ENCODE results near the gene CNOT4. TPM values are rescaled to one million over a fixed set of nuclear protein-coding genes. Genes with fewer than 3 reads are reported as not detected.

Gene CNOT4, protein sequence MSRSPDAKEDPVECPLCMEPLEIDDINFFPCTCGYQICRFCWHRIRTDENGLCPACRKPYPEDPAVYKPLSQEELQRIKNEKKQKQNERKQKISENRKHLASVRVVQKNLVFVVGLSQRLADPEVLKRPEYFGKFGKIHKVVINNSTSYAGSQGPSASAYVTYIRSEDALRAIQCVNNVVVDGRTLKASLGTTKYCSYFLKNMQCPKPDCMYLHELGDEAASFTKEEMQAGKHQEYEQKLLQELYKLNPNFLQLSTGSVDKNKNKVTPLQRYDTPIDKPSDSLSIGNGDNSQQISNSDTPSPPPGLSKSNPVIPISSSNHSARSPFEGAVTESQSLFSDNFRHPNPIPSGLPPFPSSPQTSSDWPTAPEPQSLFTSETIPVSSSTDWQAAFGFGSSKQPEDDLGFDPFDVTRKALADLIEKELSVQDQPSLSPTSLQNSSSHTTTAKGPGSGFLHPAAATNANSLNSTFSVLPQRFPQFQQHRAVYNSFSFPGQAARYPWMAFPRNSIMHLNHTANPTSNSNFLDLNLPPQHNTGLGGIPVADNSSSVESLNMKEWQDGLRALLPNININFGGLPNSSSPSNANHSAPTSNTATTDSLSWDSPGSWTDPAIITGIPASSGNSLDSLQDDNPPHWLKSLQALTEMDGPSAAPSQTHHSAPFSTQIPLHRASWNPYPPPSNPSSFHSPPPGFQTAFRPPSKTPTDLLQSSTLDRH
- total RNA-seq: 10 to 100 TPM; 40.6 to 47.1 (median 40.7) TPM
- 29.7 TPM for total RNA-seq (2013)

GRCh38 chr7:135509839-135510591 lies at the start of gene CNOT4:
Gene CNOT4 (minus strand): TSS chr7:135510102. CDS start chr7:135438331, 71,771 bp downstream.
- DNase-seq: peak; percentile 87 to 98
- TF ChIP-seq CTCF (IDR thresholded peaks at IDR 0.05): no peak
- Mint-ChIP-seq H3K9me3 (no peaks in the 10 kb centered on the region), H3K27me3 (ENCODE audit: low read depth in 2 of 2) (no peaks in the 10 kb centered on the region), H3K27ac (no peak within 1 kb of the TSS), H3K36me3 (no peaks in the 10 kb centered on the region), H3K4me3 (no peak within 1 kb of the TSS), H3K4me1 (peaks cover 6 to 8% of the 10 kb centered on the region in 2 donors)
- intact Hi-C loops (cut with micrococcal nuclease): loop anchor here (1.0 to 5.0 kb wide), 4 partner anchors 47 to 470 kb away; partner anchors contain the start of genes NUP205, STMP1 and WDR91
- H3K27me3 ChIP-seq (ENCODE audit: control insufficient read depth, insufficient read depth, low read length): no peaks in the 10 kb centered on the region
- peak; percentile 91 to 98 (median 94) for ATAC-seq
- H3K4me3 ChIP-seq (ENCODE audit: low read length): peak within 1 kb of the TSS; percentile 88
- H3K9me3 ChIP-seq (ENCODE audit: control insufficient read depth, insufficient read depth, low read length): no peaks in the 10 kb centered on the region
- peaks cover 2% of the 10 kb centered on the region for H3K36me3 ChIP-seq (ENCODE audit: control insufficient read depth, insufficient read depth, low read length)
- peaks cover 12% of the 10 kb centered on the region for H3K4me1 ChIP-seq (ENCODE audit: control insufficient read depth, insufficient read depth, low read length)
- WGBS (ENCODE audit: insufficient coverage): under 1% methylated on average over 55 of the region's 55 CpGs
- H3K27ac ChIP-seq (ENCODE audit: low read length): peak within 1 kb of the TSS; percentile 95

GRCh38 chr7:135558881-135559280 lies 49.0 kb upstream of the CNOT4 start:
- DNase-seq (no peak), ATAC-seq (no peak)
- H3K36me3 Mint-ChIP-seq: no peaks in the 10 kb centered on the region
- H3K4me1 ChIP-seq (ENCODE audit: control insufficient read depth, insufficient read depth, low read length): peaks cover 7% of the 10 kb centered on the region
- no peaks in the 10 kb centered on the region for H3K36me3 ChIP-seq (ENCODE audit: control insufficient read depth, insufficient read depth, low read length)
- H3K27me3 ChIP-seq (ENCODE audit: control insufficient read depth, insufficient read depth, low read length): no peaks in the 10 kb centered on the region
- no peaks in the 10 kb centered on the region for H3K9me3 ChIP-seq (ENCODE audit: control insufficient read depth, insufficient read depth, low read length)
- WGBS (ENCODE audit: insufficient coverage): 52% methylated on average over 4 of the region's 5 CpGs
- no peaks in the 10 kb centered on the region for H3K9me3 Mint-ChIP-seq
- H3K4me1 Mint-ChIP-seq: peaks cover 0 to 24% of the 10 kb centered on the region in 2 donors
- H3K27ac ChIP-seq (ENCODE audit: low read length): peak overlapping the region; percentile 98
- intact Hi-C loops (cut with micrococcal nuclease): loop anchor here (1.0 to 10.0 kb wide), 3 partner anchors 103 to 278 kb away; partner anchors contain the start of gene STMP1
- TF ChIP-seq CTCF (IDR thresholded peaks at IDR 0.05): no peak
- peak overlapping the region; percentile 82 for H3K4me3 ChIP-seq (ENCODE audit: low read length)
- no peak overlapping the region for H3K4me3 Mint-ChIP-seq
- H3K27me3 Mint-ChIP-seq (ENCODE audit: low read depth in 2 of 2): no peaks in the 10 kb centered on the region
- H3K27ac Mint-ChIP-seq: no peak overlapping the region

DNA sequence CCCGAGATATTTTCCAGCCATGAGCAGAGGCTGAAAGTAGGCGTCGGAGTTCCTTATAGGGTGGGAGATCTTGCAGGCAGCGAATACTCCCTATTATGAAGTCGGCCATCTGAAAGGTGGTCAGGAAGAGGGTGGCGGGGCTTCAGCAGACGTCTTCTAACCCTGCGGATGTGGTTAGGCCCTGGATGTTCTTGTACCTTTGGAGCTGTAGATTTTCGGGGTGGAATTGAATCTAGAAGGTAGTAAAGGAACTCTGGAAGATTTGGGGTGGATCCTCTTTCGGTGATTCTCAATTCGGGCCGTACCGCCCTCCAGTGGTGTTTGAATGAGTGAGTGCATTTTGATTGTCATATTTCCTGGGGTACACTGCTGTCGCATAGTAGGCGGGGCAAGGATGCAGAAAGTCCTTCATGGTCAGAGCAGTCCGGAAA lies 48.5 kb upstream of the CNOT4 start:
- H3K4me1 Mint-ChIP-seq: peaks cover 0 to 24% of the 10 kb centered on the region in 2 donors
- no peaks in the 10 kb centered on the region for H3K36me3 Mint-ChIP-seq
- H3K27me3 Mint-ChIP-seq (ENCODE audit: low read depth in 2 of 2): peaks cover 0 to 5% of the 10 kb centered on the region in 2 donors
- peak; percentile 65 for TF ChIP-seq CTCF (IDR thresholded peaks at IDR 0.05)
- no peaks in the 10 kb centered on the region for H3K27me3 ChIP-seq (ENCODE audit: control insufficient read depth, insufficient read depth, low read length)
- DNase-seq (peak; percentile 54 to 84), ATAC-seq (peak; percentile 60 to 77 (median 63))
- intact Hi-C loops (cut with micrococcal nuclease): loop anchor here (1.0 to 10.0 kb wide), 3 partner anchors 104 to 277 kb away; partner anchors contain the start of gene STMP1
- H3K27ac ChIP-seq (ENCODE audit: low read length): peak overlapping the region; percentile 98
- peaks cover 7% of the 10 kb centered on the region for H3K4me1 ChIP-seq (ENCODE audit: control insufficient read depth, insufficient read depth, low read length)
- peak overlapping the region; percentile 82 for H3K4me3 ChIP-seq (ENCODE audit: low read length)
- H3K9me3 ChIP-seq (ENCODE audit: control insufficient read depth, insufficient read depth, low read length): no peaks in the 10 kb centered on the region
- under 1% methylated on average over 16 of the region's 16 CpGs for WGBS (ENCODE audit: insufficient coverage)
- no peak overlapping the region for H3K27ac Mint-ChIP-seq
- no peak overlapping the region for H3K4me3 Mint-ChIP-seq
- H3K9me3 Mint-ChIP-seq: no peaks in the 10 kb centered on the region
- H3K36me3 ChIP-seq (ENCODE audit: control insufficient read depth, insufficient read depth, low read length): no peaks in the 10 kb centered on the region
